ENCODE measurements around the gene TBXA2R.

Gene TBXA2R

DNA sequence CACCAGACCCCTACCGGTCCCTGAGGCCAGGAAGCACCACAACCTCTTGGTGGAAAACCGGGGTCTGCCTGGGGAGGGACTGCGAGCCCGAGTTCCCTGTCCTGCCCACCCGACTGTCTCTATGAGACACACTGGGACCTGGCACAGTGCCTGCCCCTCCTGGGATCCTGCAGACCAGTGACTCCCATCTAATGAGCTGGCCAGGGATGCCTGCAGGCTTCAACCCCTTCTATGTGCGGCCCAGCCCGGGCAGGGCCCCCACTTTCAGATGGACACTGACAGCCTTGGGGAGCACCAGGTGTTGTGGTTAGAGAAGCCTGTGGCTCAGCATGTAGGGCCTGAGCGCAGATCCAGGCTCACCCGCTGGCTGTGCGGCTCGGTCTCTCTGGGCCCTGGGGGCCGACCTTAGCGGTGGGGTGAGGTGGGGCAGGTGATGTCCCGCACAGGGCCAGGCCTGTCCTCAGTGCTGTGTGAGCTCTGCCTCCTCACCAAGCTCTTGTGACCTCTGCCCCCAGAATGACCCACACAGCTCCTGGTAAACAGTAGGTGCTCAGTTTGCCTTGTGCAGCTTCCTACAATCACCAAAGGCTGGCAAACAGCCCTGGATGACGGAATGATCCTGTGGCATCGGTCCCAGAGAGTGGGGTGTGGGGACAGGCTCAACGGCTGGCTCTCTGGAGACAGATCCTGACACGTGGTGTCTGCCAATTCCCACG lies 37.8 kb upstream of the TBXA2R start:
- Histone ChIP-seq H3K27me3 (ENCODE audit: control insufficient read depth, insufficient read depth, low read length) (no peaks in the 10 kb centered on the region), H3K4me2 (ENCODE audit: low read length) (no peak overlapping the region), H3K4me3 (ENCODE audit: low read depth, low read length) (no peak overlapping the region), H3K9ac (no peak overlapping the region), H3K79me2 (no peaks in the 10 kb centered on the region), H2AFZ (no peak overlapping the region), H3K27ac (no peak overlapping the region), H3K9me3 (ENCODE audit: control insufficient read depth, low read length) (no peaks in the 10 kb centered on the region), H3K36me3 (ENCODE audit: control insufficient read depth, insufficient read depth, low read length) (no peaks in the 10 kb centered on the region), H3K4me1 (no peaks in the 10 kb centered on the region)
- TF ChIP-seq, protein P1, sequence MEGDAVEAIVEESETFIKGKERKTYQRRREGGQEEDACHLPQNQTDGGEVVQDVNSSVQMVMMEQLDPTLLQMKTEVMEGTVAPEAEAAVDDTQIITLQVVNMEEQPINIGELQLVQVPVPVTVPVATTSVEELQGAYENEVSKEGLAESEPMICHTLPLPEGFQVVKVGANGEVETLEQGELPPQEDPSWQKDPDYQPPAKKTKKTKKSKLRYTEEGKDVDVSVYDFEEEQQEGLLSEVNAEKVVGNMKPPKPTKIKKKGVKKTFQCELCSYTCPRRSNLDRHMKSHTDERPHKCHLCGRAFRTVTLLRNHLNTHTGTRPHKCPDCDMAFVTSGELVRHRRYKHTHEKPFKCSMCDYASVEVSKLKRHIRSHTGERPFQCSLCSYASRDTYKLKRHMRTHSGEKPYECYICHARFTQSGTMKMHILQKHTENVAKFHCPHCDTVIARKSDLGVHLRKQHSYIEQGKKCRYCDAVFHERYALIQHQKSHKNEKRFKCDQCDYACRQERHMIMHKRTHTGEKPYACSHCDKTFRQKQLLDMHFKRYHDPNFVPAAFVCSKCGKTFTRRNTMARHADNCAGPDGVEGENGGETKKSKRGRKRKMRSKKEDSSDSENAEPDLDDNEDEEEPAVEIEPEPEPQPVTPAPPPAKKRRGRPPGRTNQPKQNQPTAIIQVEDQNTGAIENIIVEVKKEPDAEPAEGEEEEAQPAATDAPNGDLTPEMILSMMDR (IDR thresholded peaks at IDR 0.05): no peak

DNA sequence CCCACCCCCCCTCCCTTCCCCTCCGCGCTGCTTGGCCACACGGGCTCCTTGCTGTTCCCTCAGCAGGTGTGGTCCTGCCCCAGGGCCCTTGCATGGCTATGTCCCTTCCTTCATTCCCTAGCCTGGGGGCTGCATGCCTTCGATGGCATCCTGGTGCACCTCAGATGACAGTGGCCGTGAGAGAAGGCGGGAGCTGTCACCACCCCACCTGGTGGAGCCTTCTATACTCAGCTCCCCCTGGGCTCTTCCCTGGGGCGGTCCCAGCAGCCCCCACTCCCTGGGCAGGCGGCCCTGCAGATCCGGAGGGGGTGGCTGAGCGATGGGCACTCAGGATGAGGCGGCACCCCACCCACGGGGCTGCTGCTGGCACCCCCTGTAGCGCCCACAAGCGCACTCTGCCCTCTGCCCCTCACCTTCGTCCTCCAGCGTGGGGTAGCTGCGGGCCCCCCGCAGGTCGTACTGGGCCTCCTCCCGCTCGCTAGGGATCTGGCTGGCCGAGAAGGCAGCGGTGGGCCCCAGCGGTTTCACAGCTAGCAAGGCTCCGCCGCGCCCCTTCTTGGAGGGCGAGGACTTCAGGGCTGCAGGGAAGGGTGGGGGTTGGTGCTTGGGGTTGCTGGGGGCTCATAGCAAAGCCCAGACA lies 37.1 kb upstream of the TBXA2R start:
- H3K27ac ChIP-seq: no peak overlapping the region
- no peaks in the 10 kb centered on the region for H3K27me3 ChIP-seq (ENCODE audit: control insufficient read depth, insufficient read depth, low read length)
- H3K4me1 ChIP-seq: no peaks in the 10 kb centered on the region
- TF ChIP-seq, protein P1 (IDR thresholded peaks at IDR 0.05): no peak
- H3K9me3 ChIP-seq (ENCODE audit: control insufficient read depth, low read length): no peaks in the 10 kb centered on the region
- no peak overlapping the region for H3K4me3 ChIP-seq (ENCODE audit: low read depth, low read length)
- no peak overlapping the region for H3K4me2 ChIP-seq (ENCODE audit: low read length)
- no peak overlapping the region for H2AFZ ChIP-seq
- H3K9ac ChIP-seq: no peak overlapping the region
- no peaks in the 10 kb centered on the region for H3K36me3 ChIP-seq (ENCODE audit: control insufficient read depth, insufficient read depth, low read length)
- no peaks in the 10 kb centered on the region for H3K79me2 ChIP-seq

DNA sequence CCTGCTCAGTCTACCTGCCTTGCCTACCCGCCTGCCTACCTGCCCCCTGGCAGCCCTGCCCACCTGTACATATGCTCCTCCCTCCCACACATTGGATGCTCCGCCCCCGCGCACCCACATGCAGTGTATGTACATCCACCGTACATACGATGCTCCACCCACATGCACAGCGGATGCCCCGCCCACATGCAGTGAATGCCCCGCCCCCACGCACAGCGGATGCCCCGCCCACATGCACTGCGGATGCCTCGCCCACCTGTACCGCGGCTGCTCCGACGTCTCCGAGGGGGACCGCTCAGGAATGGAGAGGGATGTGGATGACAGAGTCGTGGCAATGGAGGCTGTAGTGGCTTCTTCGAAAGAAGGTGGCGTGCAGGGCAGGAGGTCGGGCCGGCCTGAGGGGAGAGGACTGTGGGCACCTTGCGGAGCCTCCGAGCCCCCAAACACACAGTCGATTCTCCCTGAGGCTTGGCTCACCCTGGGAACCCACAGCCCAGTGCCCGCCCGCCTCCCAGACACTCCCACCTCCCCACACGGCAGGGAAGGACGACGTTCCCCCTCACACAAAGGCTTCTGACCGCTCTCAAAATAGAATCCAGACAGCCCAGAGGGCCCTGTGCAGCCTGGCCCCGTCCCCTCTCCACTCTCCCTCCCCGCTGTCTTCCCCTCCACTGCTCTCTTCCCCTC lies 36.5 kb upstream of the TBXA2R start:
- no peak overlapping the region for H3K9ac ChIP-seq
- no peaks in the 10 kb centered on the region for H3K9me3 ChIP-seq (ENCODE audit: control insufficient read depth, low read length)
- no peaks in the 10 kb centered on the region for H3K4me1 ChIP-seq
- H3K27ac ChIP-seq: no peak overlapping the region
- no peak overlapping the region for H3K4me3 ChIP-seq (ENCODE audit: low read depth, low read length)
- no peak overlapping the region for H2AFZ ChIP-seq
- no peaks in the 10 kb centered on the region for H3K27me3 ChIP-seq (ENCODE audit: control insufficient read depth, insufficient read depth, low read length)
- no peaks in the 10 kb centered on the region for H3K36me3 ChIP-seq (ENCODE audit: control insufficient read depth, insufficient read depth, low read length)
- H3K79me2 ChIP-seq: no peaks in the 10 kb centered on the region
- no peak overlapping the region for H3K4me2 ChIP-seq (ENCODE audit: low read length)
- TF ChIP-seq, protein P1 (IDR thresholded peaks at IDR 0.05): no peak

DNA sequence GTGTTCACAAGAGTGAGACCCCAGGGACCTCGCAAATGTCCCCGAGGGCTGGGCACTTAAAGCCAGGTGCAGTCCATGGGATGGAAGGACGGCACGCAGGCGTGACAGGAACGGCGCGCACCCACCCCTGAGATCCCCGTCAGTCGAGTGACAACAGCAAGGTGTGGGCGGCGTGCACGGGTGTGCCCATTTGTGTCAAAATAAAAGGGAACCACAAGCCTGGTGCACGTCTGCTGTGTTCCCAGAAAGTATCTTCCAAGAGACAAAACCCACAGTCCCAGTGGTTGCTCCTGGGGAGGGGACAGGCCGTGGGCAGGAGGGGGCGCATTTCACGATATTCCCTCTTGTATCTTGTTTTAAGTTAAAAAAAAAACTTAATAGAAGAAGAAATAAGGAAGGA lies 35.6 kb upstream of the TBXA2R start:
- Histone ChIP-seq H3K4me1 (no peaks in the 10 kb centered on the region), H3K36me3 (ENCODE audit: control insufficient read depth, insufficient read depth, low read length) (no peaks in the 10 kb centered on the region), H3K4me2 (ENCODE audit: low read length) (no peak overlapping the region), H3K27ac (no peak overlapping the region), H3K9ac (no peak overlapping the region), H3K9me3 (ENCODE audit: control insufficient read depth, low read length) (no peaks in the 10 kb centered on the region), H3K79me2 (no peaks in the 10 kb centered on the region), H2AFZ (no peak overlapping the region), H3K27me3 (ENCODE audit: control insufficient read depth, insufficient read depth, low read length) (no peaks in the 10 kb centered on the region), H3K4me3 (ENCODE audit: low read depth, low read length) (no peak overlapping the region)
- TF ChIP-seq, protein P1 (IDR thresholded peaks at IDR 0.05): no peak

Data from parathyroid adenoma (tissue), 2 donors.